Naive thymus-derived CD4-positive, alpha-beta T cell (primary cell): ENCODE results near the gene SLC30A2. TPM values are rescaled to one million over a fixed set of nuclear protein-coding genes. Genes with fewer than 3 reads are reported as not detected.

Source experiments
- ATAC-seq: fragments of 150-1000 bp; cut with Tn5 transposase; 2 replicates; pipeline ENCODE4 v1.10.0; 2021; ENCODE audit warnings: mild to moderate bottlenecking, moderate library complexity
- CTCF ChIA-PET: fragments of 350-600 bp; sonication (Branson Sonifier 250); formaldehyde crosslinking; loops from one replicate; lab custom pipeline; 2021; ENCODE audit warnings: antibody characterized with exemption; lab: Charles Lee
- POLR2A ChIA-PET: fragments of 350-600 bp; sonication (Branson Sonifier 250); formaldehyde crosslinking; loops from one replicate; lab custom pipeline; 2021; ENCODE audit warnings: antibody characterized with exemption, inconsistent platforms; lab: Charles Lee
- DNase-seq, 9 donors: peaks; one replicate each; pipeline versions ENCODE4 v3.0.0 to v3.0.0-alpha.2; 2020 to 2022; ENCODE audit warnings: mixed read lengths in 1 of 9
- H3K27ac ChIP-seq: one replicate; pipeline ENCODE4 v1.7.0; 2013; ENCODE audit warnings: mild to moderate bottlenecking, low read depth, low read length, moderate library complexity
- H3K27me3 ChIP-seq, 2 donors: one replicate each; pipeline ENCODE4 v1.7.0; 2013; ENCODE audit warnings: low read length in 2 of 2, mild to moderate bottlenecking in 2 of 2, moderate library complexity in 2 of 2; ENCODE audit not compliant: control insufficient read depth in 2 of 2, insufficient read depth in 2 of 2
- H3K36me3 ChIP-seq, 3 experiments: 1 replicate in 2 of 3; 2 replicates in 1 of 3; pipeline ENCODE4 v1.7.0; 2013; ENCODE audit warnings: low read length in 3 of 3, mild to moderate bottlenecking in 3 of 3, moderate library complexity in 1 of 3; ENCODE audit not compliant: insufficient read depth in 3 of 3, control insufficient read depth in 2 of 3
- H3K4me1 ChIP-seq, 2 donors: one replicate each; pipeline ENCODE4 v1.7.0; 2013; ENCODE audit warnings: low read length in 2 of 2, mild to moderate bottlenecking in 2 of 2, moderate library complexity in 1 of 2; ENCODE audit not compliant: control insufficient read depth in 2 of 2, insufficient read depth in 2 of 2
- H3K4me3 ChIP-seq: 2 replicates; pipeline ENCODE4 v1.7.0; 2013; ENCODE audit warnings: mild to moderate bottlenecking, low read length
- H3K9me3 ChIP-seq, 3 experiments: 1 replicate in 2 of 3; 2 replicates in 1 of 3; pipeline ENCODE4 v1.7.0; 2013; ENCODE audit warnings: low read length in 3 of 3; ENCODE audit not compliant: control insufficient read depth in 2 of 3
- H3K27ac Mint-ChIP-seq, 9 donors: one replicate each; pipeline ENCODE4 v1.8.0; 2020 to 2022; ENCODE audit warnings: mixed read lengths in 9 of 9, mild to moderate bottlenecking in 8 of 9, moderate library complexity in 5 of 9, inconsistent platforms in 2 of 9
- H3K27me3 Mint-ChIP-seq, 5 donors: one replicate each; pipeline ENCODE4 v1.8.0; 2021 to 2022; ENCODE audit warnings: mixed read lengths in 5 of 5, mild to moderate bottlenecking in 1 of 5
- H3K36me3 Mint-ChIP-seq, 5 donors: one replicate each; pipeline ENCODE4 v1.8.0; 2020 to 2022; ENCODE audit warnings: mixed read lengths in 5 of 5, mild to moderate bottlenecking in 3 of 5, inconsistent platforms in 1 of 5
- H3K4me1 Mint-ChIP-seq, 7 donors: one replicate each; pipeline ENCODE4 v1.8.0; 2020 to 2022; ENCODE audit warnings: mixed read lengths in 7 of 7, mild to moderate bottlenecking in 3 of 7, inconsistent platforms in 1 of 7
- H3K4me3 Mint-ChIP-seq, 10 donors: one replicate each; pipeline ENCODE4 v1.8.0; 2020 to 2022; ENCODE audit warnings: mild to moderate bottlenecking in 10 of 10, mixed read lengths in 10 of 10, moderate library complexity in 6 of 10, inconsistent platforms in 2 of 10
- H3K9me3 Mint-ChIP-seq, 11 donors: one replicate each; pipeline ENCODE4 v1.8.0; 2020 to 2022; ENCODE audit warnings: mixed read lengths in 11 of 11, mild to moderate bottlenecking in 4 of 11, inconsistent platforms in 1 of 11, moderate library complexity in 1 of 11
- intact Hi-C, 2 donors: fragments of 100-400 bp; cut with micrococcal nuclease; formaldehyde crosslinking; loops; one replicate each; pipeline ENCODE4 v1.15.1; 2023
- polyA plus RNA-seq, 2 donors: library from polyadenylated mRNA; unstranded; fragments of 300-500 nt; fragmentation: Illumina TruSeq; gene quantifications; one replicate each; pipeline ENCODE4 v1.2.3, GENCODE V29; 2021
- total RNA-seq, 6 experiments: library from RNA in 5 of 6; stranded (reverse) in 5 of 6; gene quantifications; 1 replicate in 5 of 6; 2 replicates in 1 of 6; pipeline ENCODE4 v1.2.3 and lab custom pipeline; 2021 to 2026

The SLC30A2 gene
- total and polyA plus RNA-seq, 7 experiments from 2014 or later, result not detected

- intact Hi-C loops, result loop anchor here (5.0 to 10.0 kb wide), 4 partner anchors 196 to 379 kb away; partner anchors contain the start of genes CEP85 (in 1 of the 2) and UBXN11 (in 1 of the 2)
- peak overlapping the region in 1 of 9 donors; percentile 32 for H3K27ac Mint-ChIP-seq
- ATAC-seq (no peak), DNase-seq (no peak)
- peaks cover 0 to 15% (median 8%) of the 10 kb centered on the region in 7 donors for H3K4me1 Mint-ChIP-seq
- Histone ChIP-seq H3K27me3 (no peaks in the 10 kb centered on the region), H3K27ac (no peak overlapping the region), H3K36me3 (peaks cover 0 to 4% (median 0%) of the 10 kb centered on the region in 3 experiments), H3K4me1 (peaks cover 5 to 6% of the 10 kb centered on the region in 2 donors), H3K4me3 (no peak overlapping the region), H3K9me3 (no peaks in the 10 kb centered on the region)
- H3K4me3 Mint-ChIP-seq, result peak overlapping the region in 2 of 10 donors; percentile 29 to 34
- H3K9me3 Mint-ChIP-seq, result peaks cover 0 to 1% (median 0%) of the 10 kb centered on the region in 11 donors
- ChIA-PET POLR2A (interaction anchor here (1.0 kb wide), 1 partner anchor 136 kb away, joined by 3 read pairs; no protein-coding TSS in a partner anchor), CTCF (interaction anchor here (0.6 kb wide), 1 partner anchor 121 kb away, joined by 3 read pairs; no protein-coding TSS in a partner anchor)
- no peaks in the 10 kb centered on the region for H3K36me3 Mint-ChIP-seq
- H3K27me3 Mint-ChIP-seq, result peaks cover 0 to 28% (median 5%) of the 10 kb centered on the region in 5 donors
These were observed 7.4 kb downstream of the SLC30A2 start for GRCh38 chr1:26038477-26038876.

- Histone ChIP-seq H3K4me3 (no peak overlapping the region), H3K9me3 (no peaks in the 10 kb centered on the region), H3K4me1 (peaks cover 5 to 6% of the 10 kb centered on the region in 2 donors), H3K36me3 (peaks cover 0 to 4% (median 0%) of the 10 kb centered on the region in 3 experiments), H3K27me3 (no peaks in the 10 kb centered on the region), H3K27ac (no peak overlapping the region)
- ChIA-PET POLR2A (interaction anchor here (1.0 kb wide), 1 partner anchor 135 kb away, joined by 3 read pairs; no protein-coding TSS in a partner anchor), CTCF (interaction anchor here (0.6 kb wide), 1 partner anchor 120 kb away, joined by 3 read pairs; no protein-coding TSS in a partner anchor)
- no peak for ATAC-seq
- intact Hi-C loops, result loop anchor here (5.0 to 10.0 kb wide), 4 partner anchors 197 to 379 kb away; partner anchors contain the start of genes CEP85 (in 1 of the 2) and UBXN11 (in 1 of the 2)
- Mint-ChIP-seq H3K4me3 (peak overlapping the region in 2 of 10 donors; percentile 29 to 48), H3K9me3 (peaks cover 0 to 1% (median 0%) of the 10 kb centered on the region in 11 donors), H3K27me3 (peaks cover 0 to 23% (median 5%) of the 10 kb centered on the region in 5 donors), H3K4me1 (peaks cover 0 to 15% (median 8%) of the 10 kb centered on the region in 7 donors), H3K36me3 (no peaks in the 10 kb centered on the region), H3K27ac (no peak overlapping the region)
- no peak for DNase-seq
These were observed 8.0 kb downstream of the SLC30A2 start for GRCh38 chr1:26037904-26038303.

DNA sequence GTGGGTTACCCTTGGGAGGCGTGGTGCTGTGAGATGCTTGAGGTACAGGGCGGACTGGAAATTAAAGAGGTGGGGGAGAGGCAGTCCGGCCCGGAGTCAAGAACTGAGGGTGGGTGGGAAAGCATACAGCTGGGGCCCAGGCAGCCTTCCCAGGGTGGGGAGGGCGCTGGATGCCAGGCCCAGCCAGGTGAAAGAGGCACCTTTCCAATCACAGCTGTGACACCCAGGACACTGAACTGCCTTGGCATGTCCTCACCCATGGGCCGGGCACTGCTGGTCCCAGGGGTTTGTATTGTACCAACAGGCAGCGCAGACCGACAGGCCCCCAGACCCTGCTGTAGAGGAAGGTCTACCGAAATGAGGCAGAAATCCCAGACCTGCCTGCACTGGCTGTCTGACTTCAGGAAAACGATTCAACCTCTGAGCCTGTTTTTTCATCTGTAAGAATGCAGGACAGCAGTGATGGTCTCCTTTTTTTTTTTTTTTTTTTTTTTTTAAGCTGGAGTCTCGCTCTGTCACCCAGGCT, 9.1 kb downstream of the SLC30A2 start:
- Histone ChIP-seq H3K36me3 (peaks cover 0 to 4% (median 0%) of the 10 kb centered on the region in 3 experiments), H3K27ac (no peak overlapping the region), H3K9me3 (no peaks in the 10 kb centered on the region), H3K27me3 (no peaks in the 10 kb centered on the region), H3K4me1 (peaks cover 5 to 6% of the 10 kb centered on the region in 2 donors), H3K4me3 (no peak overlapping the region)
- Mint-ChIP-seq H3K4me3 (peak overlapping the region in 2 of 10 donors; percentile 39 to 97), H3K27me3 (peaks cover 0 to 23% (median 0%) of the 10 kb centered on the region in 5 donors), H3K36me3 (no peaks in the 10 kb centered on the region), H3K4me1 (peaks cover 0 to 15% (median 8%) of the 10 kb centered on the region in 7 donors), H3K9me3 (peaks cover 0 to 1% (median 0%) of the 10 kb centered on the region in 11 donors), H3K27ac (no peak overlapping the region)
- ChIA-PET POLR2A (interaction anchor here (0.6 kb wide), 1 partner anchor 84 kb away, joined by 3 read pairs; no protein-coding TSS in a partner anchor), CTCF (interaction anchor here (0.6 to 1.5 kb wide), 7 partner anchors 8 to 818 kb away, joined by 3 to 10 read pairs (median 7); partner anchors contain the start of gene SLC30A2)
- no peak for DNase-seq
- intact Hi-C loops, result loop anchor here (1.0 to 10.0 kb wide), 6 partner anchors 108 to 380 kb away; partner anchors contain the start of genes CEP85 (in 1 of the 2) and UBXN11 (in 1 of the 2)
- ATAC-seq, result no peak

DNA sequence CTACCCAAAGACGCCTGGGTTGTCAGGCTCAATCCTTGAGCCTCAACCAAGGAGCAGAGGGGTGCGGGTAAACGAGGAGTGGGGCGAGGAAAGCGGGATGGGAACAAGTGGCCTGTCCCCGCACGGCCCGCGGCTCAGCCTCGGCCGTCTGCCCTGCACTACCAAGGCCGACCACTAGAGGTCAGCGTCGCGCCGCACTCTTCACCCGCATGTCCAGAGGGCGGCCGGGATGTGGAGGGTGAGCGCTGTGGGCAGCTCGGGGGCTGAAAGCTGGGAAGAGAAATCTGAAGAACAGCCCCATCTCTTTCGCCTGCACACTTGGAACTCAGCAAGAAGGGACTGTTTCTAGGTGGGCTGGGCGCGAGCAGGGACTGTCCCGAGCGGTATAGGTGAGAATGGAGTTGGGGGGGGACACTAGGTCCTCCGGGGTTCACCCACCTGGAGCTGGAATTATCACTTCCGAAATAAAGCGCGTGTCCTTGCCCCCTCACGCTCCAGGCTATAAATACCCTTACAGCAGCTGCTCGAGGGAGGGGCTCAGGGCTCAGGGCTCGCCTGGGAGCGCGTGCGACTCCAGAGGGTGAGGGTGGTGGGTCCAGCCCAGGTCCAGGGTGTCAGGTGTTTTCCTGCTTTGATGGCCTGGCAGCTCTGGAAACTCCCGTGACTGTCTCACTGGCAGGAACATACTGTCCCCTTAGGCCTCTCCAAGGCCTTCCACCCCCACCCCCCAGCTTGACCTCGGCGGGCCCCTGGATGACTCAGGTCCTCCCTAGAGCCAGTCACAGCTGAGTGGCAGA, 9.8 kb downstream of the SLC30A2 start:
- Histone ChIP-seq H3K9me3 (no peaks in the 10 kb centered on the region), H3K36me3 (peaks cover 0 to 4% (median 0%) of the 10 kb centered on the region in 3 experiments), H3K27me3 (no peaks in the 10 kb centered on the region), H3K4me1 (peaks cover 5 to 6% of the 10 kb centered on the region in 2 donors), H3K27ac (peak overlapping the region; percentile 87), H3K4me3 (peak overlapping the region; percentile 99)
- DNase-seq, result peak; percentile 53 to 89 (median 73)
- CTCF ChIA-PET, result interaction anchor here (0.6 to 1.5 kb wide), 9 partner anchors 9 to 817 kb away, joined by 3 to 10 read pairs (median 4); partner anchors contain the start of gene SLC30A2
- H3K27me3 Mint-ChIP-seq, result peaks cover 0 to 19% (median 0%) of the 10 kb centered on the region in 5 donors
- intact Hi-C loops, result loop anchor here (1.0 to 10.0 kb wide), 13 partner anchors 38 to 381 kb away; partner anchors contain the start of genes CEP85 (in 2 of the 2), PDIK1L (in 2 of the 2), PAFAH2 (in 1 of the 2) and UBXN11 (in 1 of the 2)
- peak overlapping the region; percentile 74 to 96 (median 90) for H3K27ac Mint-ChIP-seq
- POLR2A ChIA-PET, result interaction anchor here (0.6 kb wide), 1 partner anchor 128 kb away, joined by 3 read pairs; no protein-coding TSS in a partner anchor
- H3K4me3 Mint-ChIP-seq, result peak overlapping the region; percentile 93 to 97 (median 96)
- peak; percentile 87 for ATAC-seq
- H3K4me1 Mint-ChIP-seq, result peaks cover 0 to 15% (median 8%) of the 10 kb centered on the region in 7 donors
- H3K36me3 Mint-ChIP-seq, result no peaks in the 10 kb centered on the region
- H3K9me3 Mint-ChIP-seq, result peaks cover 0 to 1% (median 0%) of the 10 kb centered on the region in 11 donors

- Mint-ChIP-seq H3K4me1 (peaks cover 0 to 15% (median 8%) of the 10 kb centered on the region in 7 donors), H3K4me3 (peak overlapping the region; percentile 93 to 97 (median 96)), H3K27me3 (peaks cover 0 to 16% (median 0%) of the 10 kb centered on the region in 5 donors), H3K9me3 (peaks cover 0 to 1% (median 0%) of the 10 kb centered on the region in 11 donors), H3K27ac (peak overlapping the region; percentile 74 to 96 (median 90)), H3K36me3 (no peaks in the 10 kb centered on the region)
- ChIA-PET CTCF (interaction anchor here (0.9 to 1.5 kb wide), 5 partner anchors 13 to 199 kb away, joined by 3 to 4 read pairs (median 3); partner anchors contain the start of gene CEP85), POLR2A (no interaction called here)
- Histone ChIP-seq H3K4me3 (peak overlapping the region; percentile 99), H3K36me3 (peaks cover 0 to 4% (median 0%) of the 10 kb centered on the region in 3 experiments), H3K9me3 (no peaks in the 10 kb centered on the region), H3K27ac (peak overlapping the region; percentile 87), H3K27me3 (no peaks in the 10 kb centered on the region), H3K4me1 (peaks cover 5 to 6% of the 10 kb centered on the region in 2 donors)
- intact Hi-C loops, result loop anchor here (1.0 to 10.0 kb wide), 12 partner anchors 37 to 382 kb away; partner anchors contain the start of genes CEP85 (in 2 of the 2), PDIK1L (in 2 of the 2), PAFAH2 (in 1 of the 2) and UBXN11 (in 1 of the 2)
- peak; percentile 97 for ATAC-seq
- peak; percentile 79 to 94 (median 91) for DNase-seq
These were observed 10.5 kb downstream of the SLC30A2 start for GRCh38 chr1:26035203-26035958.
